Hematopoietic multipotent progenitor cell treated with erythropoietin and hydrocortisone succinate and interleukin-3 and kit ligand, for 17 days (in vitro differentiated cells): ENCODE data around the gene LHFPL2.
"Not testable (repeated sequence)": the region's sequence is repeated elsewhere in the genome, so short reads cannot be mapped to it uniquely, and the experiment has no call there.

Experiments used
- DNase-seq: peaks from one replicate; pipeline ENCODE4 v3.0.0-alpha.2; 2015; ENCODE audit warnings: low spot score

The LHFPL2 gene, protein sequence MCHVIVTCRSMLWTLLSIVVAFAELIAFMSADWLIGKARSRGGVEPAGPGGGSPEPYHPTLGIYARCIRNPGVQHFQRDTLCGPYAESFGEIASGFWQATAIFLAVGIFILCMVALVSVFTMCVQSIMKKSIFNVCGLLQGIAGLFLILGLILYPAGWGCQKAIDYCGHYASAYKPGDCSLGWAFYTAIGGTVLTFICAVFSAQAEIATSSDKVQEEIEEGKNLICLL

DNA sequence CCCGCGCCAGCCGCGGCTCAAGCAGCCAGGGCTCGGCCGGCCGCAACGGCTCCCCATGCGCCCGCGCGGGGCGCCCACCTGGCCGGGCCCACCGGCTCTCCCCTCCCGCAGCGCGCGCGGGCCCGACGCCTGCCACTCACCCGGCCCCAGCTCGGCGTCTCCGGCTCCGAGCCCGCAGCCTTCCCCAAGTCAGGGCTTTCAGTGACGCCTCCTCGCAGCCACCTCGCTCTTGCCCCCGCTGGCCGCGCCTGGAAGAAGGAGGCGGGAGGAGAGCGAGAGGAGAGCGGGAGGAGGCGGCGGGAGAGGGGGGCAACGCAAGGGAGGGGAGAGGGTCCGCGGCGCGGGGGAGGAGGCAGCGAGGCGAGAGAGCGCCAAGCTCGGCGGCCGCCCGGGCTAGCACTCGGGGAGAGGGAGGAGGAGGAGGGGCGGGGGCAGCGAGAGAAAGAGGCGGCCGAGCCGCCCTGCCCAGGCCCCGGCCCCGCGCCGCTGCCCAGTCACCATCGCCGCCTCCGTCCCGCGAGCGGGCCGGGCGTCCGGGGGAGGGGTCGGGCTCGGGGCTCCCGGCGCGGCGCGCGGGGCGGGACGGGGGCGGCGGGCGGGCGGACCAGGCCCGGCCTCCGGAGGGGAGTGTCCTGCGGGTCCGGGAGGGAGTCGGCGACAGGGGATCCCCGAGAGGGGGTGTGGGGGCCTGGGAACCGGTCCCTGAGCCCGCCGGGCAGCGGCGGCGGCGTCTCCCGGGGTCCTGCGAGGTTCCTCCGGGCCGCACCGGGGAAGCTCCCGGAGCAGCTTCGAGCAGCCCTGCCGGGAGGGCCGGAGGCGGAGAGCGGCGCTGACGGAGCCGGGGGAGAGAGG lies at the start of gene LHFPL2:
Gene LHFPL2, minus strand, starts transcription at position 414 of the 852 bp plus-strand sequence. CDS start 138,559 bp downstream, outside the sequence.
- no peak for DNase-seq

DNA sequence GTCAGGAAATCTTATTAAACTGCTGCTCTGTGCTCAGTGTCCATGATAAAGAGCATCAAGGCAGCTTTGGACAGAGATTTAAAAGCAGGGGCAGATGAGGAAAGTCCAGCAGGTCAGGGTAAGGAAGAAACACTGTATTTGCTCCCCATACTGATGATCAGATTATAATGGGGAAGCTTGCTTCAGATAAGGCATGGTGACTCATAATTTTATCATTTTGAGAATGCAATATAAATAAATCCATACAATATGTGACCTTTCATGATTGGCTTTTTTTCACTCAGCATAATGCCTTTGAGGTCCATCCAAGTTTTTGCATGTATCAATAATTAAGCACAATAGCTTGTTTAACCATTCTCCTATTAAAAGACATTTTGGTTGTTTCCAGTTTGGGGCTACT lies 48.1 kb upstream of the LHFPL2 start:
- DNase-seq = no peak

DNA sequence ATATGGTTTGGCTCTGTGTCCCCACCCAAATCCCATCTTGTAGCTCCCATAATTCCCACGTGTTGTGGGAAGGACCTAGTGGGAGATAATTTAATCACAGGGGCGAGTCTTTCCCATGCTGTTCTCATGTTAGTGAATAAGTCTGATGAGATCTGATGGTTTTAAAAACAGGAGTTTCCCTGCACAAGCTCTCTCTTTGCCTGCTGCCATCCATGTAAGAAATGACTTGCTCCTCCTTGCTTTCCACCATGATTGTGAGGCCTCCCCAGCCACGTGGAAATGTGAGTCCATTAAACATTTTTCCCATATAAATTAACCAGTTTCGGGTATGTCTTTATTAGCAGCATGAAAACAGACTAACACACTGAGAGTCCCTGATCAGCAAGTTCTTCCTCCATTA lies 47.5 kb upstream of the LHFPL2 start:
- DNase-seq = not testable (repeated sequence)

DNA sequence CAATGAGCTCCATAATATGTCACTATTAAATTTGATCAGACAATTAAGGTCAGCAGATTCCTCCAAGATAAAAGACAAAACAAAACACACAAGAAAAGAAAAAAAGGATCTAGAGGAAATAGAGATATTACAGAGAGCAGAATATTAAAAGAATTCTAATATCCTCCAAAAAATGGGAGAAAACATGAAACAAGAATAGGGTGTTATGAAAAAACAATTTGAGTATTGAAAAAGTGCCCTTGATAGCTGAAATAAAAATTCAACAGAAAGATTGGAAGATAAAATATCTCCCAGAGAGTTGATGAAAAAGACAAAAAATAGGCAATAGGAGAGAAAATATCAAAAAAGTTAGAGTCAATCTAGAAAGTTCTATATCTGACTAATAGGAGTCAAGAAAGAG lies 44.8 kb upstream of the LHFPL2 start:
- DNase-seq = no peak

DNA sequence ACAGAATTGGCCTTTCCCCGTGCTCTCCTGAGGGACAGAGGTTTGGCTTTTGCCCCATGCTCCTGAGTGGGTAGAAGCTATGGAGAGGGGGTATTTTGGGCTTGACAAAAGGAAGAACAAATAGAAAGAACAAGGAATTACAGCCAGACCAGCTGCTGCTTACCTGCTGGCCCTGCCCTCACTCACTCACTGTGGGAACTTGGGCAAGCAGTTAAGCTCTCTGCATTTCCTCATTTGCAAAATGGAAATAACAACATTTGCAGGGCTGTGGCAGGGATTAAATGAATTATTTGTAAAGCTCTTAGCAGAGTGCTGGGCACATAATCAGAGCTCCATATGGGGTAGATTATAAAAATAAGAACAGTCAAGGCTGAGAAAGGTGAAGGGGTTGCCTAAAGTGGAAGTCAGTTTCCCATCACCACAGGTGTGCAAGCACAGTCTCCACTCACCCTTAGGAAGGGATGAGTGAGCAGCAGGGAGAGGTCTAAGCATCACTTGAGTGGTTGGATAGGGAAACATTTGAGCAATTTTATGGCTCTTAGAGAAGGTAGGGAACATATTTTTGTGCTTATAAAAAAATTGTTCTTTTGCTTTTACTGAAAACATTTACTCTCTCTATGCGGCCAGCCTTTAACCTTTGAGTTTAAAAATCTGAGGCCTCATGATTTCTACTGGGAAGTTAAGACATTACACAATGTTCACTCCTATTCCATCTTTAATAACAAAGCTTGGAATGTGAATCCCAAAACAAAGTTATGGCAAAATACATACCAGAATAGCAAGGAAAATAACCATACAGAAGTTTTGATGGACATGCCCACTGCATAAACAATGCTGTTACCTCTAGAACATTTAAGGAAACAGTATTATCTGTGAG lies 42.8 kb upstream of the LHFPL2 start:
- no peak for DNase-seq

DNA sequence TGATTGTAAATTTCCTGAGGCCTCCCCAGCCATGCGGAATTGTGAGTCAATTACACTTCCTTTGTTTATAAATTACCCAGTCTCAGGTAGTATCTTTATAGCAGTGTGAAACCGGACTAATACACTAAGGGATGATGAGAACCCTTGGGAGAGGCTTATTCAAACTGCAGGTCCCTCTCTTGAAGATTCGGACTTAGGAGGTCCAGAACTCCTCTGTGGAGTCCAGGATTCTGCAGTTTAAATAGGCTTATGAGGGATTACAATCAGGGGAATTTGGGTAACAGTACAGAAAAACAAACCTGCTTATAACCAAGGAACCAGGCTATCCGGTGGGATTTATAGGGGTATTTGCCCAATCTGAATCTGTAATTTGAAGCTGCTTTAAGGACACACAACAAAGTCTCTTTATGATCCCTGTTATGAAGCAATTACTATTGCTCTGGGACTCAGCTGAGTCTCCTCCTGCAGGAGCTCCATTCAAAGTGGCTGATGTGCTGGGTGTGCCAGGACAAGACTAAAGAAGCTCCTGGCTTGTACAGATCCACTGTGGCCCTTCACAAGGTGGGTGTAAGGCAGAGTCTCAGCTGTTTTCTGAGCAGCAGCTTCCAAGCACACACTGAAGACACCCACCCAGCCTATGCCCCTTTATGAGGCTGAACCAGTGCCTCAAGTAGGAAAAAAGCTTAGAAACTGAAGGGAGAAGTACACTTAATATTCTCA lies 41.8 kb upstream of the LHFPL2 start:
- no peak for DNase-seq

DNA sequence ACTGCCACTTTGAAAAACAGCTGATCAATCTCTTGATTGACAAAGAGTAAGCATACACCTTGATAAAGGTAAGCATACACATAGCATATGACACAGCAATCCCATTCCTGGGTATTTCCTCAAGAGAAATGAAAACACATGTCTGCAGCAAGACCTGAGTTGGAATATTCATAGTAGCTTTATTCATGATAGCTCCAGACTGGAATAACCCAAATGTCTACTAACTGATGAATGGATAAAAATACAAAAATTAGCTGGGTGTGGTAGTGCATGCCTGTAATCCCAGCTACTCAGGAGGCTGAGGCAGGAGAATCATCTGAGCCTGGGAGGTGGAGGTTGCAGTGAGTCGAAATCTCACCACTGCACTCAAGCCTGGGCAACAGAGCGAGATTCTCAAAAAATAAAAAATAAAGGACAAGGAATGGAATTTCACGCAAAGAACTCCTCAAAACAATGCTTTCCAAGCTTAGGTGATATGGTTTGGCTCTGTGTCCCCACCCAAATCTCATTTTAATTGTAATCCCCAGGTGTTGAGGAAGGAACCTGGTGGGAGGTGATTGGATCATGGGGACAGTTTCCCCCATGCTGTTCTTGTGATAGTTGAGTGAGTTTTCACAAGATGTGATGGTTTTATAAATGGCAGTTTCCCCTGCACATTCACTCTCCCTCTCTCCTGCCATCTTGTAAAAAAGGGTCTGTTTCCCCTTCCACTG lies 41.1 kb upstream of the LHFPL2 start:
- DNase-seq = no peak

DNA sequence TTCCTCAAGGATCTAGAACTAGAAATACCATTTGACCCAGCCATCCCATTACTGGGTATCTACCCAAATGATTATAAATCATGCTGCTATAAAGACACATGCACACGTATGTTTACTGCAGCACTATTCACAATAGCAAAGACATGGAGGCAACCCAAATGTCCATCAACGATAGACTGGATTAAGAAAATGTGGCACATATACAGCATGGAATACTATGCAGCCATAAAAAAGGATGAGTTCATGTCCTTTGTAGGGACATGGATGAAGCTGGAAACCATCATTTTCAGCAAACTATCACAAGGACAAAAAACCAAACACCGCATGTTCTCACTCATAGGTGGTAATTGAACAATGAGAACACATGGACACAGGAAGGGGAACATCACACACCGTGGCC lies 38.9 kb upstream of the LHFPL2 start:
- DNase-seq = not testable (repeated sequence)

DNA sequence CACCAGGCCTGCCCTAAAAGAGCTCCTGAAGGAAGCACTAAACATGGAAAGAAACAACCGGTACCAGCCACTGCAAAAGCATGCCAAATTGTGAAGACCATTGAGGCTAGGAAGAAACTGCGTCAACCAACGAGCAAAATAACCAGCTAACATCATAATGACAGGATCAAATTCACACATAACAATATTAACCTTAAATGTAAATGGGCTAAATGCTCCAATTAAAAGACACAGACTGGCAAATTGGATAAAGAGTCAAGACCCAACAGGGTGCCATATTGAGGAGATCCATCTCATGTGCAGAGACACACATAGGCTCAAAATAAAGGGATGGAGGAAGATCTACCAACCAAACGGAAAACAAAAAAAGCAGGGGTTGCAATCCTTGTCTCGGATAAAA lies 35.3 kb upstream of the LHFPL2 start:
- not testable (repeated sequence) for DNase-seq

DNA sequence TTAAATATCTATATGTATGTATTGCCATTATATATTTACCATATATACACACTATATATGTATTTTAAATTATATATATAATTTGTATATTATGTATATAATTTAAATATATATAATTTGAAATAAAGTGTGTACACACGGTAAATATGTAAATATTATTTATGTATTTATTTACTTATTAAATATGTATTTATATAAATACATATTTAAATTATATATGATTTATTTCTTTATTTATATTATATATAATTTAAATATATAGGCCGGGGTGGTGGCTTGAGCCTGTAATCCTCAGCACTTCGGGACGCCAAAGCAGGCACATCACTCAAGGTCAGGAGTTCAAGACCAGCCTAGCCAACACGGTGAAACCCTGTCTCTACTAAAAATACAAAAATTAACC lies 31.3 kb upstream of the LHFPL2 start:
- no peak for DNase-seq

DNA sequence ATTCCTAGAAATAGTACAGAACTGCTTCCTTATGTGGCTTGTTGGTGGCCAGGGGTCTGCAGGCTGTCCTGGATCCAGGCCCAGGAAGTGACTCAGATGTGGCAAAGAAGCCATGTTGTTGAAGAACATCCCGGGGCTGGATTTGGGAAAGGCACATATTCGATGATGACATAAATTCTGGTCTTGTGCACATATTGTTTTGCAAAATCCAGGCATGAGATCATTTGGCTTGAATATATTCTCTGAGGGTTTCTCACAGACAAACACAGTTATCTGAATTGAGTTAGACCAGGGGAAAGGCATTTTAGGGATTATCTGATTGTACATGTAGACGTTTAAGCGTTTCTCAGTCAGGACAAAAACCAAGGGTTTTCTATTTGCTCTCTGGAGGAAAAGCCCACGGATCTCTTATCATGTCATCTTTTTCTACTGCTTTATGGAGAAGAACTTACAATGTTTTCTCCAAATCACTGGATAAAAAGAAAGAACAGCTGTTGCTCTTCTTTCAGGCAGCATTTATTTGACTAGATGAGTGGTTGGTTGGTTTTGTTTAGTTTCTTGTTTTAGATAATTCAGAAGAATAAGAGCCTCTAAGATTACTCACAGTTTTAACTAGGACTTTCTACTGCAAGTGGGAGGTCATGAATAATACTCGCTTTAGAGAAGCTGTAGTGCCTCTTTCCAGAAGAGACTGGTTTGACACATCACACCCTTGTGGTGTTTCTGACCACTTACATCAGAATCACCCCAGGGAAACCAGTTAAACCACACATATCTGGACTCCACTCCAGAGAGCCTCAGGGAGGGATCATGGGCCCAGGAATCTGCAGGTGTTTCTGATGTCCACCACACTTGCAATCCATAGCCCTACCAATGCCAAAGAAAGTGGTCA lies 29.5 kb upstream of the LHFPL2 start:
- DNase-seq = no peak

DNA sequence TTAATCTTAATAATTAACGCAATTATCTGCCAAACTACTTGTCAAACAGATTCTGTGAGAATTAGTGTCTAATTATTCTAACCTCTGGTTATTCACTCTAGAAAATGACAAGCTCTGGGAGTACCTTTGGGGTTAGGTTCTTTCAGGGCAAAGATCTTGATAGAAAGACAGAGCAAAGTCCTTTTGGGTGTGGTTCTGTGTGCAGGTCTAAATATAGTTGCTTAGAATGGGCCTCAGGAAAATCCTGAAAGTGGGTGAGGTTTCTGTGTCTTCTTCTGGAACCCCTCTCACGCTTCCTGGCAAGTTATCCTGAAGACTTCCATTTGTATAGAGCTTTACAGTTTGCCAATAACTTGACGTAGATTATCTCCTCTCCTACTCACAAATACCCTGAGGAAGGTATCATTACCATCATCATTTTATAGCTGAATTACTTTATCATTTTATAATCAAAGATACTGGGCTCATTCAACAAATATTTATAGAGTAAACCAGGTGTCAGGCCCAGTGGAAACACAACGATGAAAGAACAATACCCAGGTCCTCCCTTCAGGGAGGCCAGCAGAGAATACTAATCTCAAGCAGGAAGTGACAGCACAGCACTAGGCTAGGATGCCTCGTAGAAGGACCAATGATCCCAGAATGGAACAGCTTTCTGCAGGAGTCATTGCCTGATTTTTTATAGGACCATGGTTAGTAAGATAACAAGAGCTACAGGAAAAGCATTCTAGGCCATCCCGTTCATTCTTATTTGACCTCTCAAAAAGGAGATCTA lies 27.6 kb upstream of the LHFPL2 start:
- no peak for DNase-seq

DNA sequence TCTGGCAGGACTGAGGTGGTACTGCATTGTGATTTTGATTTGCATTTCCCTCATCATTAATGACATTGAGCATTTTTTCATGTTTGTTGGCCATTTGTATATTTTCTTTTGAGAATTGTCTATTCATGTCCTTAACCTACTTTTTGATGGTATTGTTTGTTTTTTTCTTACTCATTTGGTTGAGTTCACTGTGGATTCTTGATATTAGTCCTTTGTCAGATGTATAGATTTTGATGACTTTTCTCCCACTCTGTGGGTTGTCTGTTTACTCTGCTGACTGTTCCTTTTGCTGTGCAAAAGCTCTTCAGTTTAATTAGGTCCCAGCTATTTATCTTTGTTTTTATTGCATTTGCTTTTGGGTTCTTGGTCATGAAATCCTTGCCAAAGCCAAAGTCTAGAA lies 25.3 kb upstream of the LHFPL2 start:
- not testable (repeated sequence) for DNase-seq

DNA sequence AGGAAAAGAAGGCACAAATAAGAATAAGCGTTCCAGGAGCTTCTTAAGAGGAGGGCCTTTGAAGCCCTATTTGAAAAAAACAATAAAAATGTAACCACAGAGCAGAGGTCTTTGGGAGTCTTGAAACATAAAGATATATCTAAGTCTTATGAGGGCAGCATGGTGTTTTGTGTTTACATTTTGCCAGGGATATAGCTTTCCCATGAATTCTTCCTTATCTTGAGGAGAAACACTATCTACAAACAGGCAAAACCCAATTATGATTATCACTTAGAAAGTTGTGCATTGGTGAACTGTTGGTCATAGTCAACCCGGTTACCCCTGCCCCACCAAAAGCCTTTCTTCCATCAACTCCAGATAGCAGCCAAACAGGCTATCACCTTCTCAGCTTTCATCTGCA lies 23.6 kb upstream of the LHFPL2 start:
- no peak for DNase-seq

DNA sequence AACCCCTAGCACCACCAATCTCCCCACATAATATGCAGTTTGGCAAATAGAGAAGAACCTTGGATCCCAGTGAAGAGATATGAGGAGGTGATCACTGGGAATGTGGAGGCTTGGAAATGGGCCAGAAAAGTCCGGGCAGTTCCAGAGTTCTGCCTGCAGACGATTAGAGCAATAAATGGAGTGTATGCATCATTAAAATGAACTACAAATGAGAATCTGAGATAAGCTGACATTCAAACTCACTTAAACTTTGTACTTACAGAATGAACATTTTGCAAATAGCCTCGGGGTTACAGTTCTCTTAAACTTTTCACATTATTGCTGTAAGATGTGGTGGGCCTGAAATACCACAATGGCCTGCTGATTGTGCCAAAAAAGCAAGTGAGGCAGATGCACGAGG lies 23.0 kb upstream of the LHFPL2 start:
- DNase-seq = no peak

DNA sequence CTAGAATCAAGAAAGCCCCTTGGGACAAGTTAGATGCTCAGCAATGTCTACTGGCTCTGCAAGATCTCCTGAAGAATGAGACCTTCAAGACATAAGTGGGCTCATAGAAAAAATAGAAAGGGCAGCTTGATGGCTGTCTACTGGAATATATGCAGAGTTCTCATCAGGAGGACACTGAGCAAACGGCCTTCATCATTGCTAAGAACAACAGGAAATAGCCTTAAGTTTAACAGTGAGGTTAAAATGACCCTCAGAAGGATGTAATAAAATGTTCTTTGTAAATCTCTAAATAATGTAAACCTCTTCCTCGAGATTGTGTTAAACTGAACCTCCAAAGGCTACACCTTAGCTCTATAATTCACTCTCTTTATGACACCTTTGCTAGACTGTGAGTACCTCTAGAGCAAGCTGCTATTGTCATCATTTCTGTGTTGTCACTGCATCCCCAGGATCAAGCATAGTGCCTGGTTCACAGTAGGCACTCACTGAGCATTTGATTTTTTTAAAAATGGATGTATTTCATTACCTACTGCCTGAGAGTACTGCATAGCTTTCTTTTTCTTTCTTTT lies 22.2 kb upstream of the LHFPL2 start:
- DNase-seq = no peak

DNA sequence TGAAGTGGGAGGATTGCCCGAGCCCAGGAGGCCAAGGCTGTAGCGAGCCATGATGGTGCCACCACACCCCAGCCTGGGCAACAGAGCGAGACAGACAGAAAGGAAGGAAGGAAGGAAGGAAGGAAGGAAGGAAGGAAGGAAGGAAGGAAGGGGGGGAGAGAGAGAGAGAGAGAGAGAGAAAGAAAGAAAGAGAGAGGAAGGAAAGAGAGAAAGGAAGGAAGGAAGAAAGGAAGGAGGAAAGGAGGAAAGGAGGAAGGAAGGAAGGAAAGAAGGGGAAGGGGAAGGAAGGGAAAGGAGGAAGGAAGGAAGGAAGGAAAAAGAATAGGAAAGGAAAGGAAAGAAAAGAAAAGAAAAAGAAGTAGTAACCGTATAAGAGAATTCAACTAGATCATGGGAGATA lies 20.8 kb upstream of the LHFPL2 start:
- no peak for DNase-seq

DNA sequence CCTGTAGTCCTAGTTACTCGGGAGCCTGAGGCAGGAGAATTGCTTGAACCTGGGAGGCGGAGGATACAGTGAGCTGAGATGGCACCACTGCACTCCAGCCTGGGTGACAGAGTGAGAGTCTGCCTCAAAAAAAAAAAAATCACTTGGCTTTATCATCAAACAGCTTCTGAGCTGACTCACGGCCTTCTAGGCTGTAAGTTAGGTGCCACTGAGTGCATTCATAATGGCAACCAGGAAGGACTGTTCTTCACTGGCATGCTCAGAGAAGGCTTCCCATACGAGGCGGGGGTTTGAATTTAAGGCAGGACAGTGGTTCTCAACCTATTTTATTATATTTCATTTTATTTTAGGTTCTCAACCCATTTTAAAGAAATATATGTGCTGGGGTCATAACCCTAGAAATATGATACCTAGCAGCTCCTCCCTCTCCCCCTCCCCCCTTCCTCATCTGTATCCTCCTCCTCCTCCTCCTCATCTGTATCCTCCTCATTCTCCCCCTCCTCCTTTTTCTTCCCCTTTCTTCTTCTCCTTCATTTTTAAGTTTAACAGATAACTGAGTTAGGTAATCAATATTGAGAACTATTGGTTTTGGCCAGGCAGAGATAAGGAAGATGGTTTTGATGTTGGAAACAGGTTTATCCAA lies 19.0 kb upstream of the LHFPL2 start:
- no peak for DNase-seq

DNA sequence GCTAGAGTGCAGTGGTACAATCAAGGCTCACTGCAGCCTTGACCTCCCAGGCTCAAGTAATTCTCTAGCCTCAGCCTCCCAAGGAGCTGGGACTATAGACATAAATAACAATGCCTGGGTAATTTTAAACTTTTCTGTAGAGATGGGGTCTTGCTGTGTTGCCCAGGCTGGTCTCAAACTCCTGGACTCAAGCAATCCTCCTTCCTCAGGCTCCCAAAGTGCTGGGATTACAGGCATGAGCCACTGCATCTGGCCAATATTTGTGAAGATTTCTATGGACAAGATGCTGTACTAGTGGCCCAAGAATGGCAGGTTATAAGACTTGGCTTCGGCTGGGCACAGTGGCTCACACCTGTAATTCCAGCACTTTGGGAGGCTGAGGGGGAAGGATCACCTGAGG lies 18.4 kb upstream of the LHFPL2 start:
- DNase-seq = not testable (repeated sequence)
